Coronary artery (tissue), 2 donors: ENCODE results near the gene SERGEF.

Source experiments
- DNase-seq: peaks from one replicate; pipeline ENCODE4 v3.0.0-alpha.2; 2017; ENCODE audit warnings: low spot score
- H3K27ac ChIP-seq, 2 donors: fragments of 200-600 bp; sonication (generic); one replicate each; pipeline ENCODE4 v1.5.1; 2016 to 2019
- H3K4me3 ChIP-seq: fragments of 200-600 bp; sonication (generic); 2 replicates; pipeline ENCODE4 v1.5.1; 2016; ENCODE audit warnings: mild to moderate bottlenecking, moderate library complexity
- TF ChIP-seq, protein P1 (sequence below): fragments of 200-600 bp; sonication (generic); IDR thresholded peaks from one replicate; pipeline ENCODE4 v1.5.1; 2019; ENCODE audit warnings: antibody characterized with exemption

The SERGEF gene

DNA sequence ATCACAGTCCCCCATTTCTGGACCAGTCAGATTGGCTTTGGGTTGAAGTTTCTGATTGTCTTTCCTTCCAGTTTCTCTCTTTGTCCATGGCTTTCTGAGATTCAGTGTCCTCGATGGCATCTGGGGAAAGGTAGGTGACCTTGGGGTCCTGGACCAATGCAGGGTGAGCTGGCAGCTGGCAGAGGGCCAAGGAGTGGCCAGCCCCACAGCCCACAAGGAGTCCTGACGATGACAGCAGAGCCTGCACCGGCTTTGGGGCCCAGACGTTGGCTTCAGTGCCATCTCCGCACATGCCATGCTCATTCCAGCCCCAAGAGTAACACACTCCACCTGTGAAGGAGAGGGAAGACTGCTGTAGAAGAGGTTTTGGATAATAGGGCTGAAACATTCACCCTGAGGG lies 224.8 kb downstream of the SERGEF start:
- no peak for DNase-seq
- no peak overlapping the region for H3K4me3 ChIP-seq
- H3K27ac ChIP-seq, result no peak overlapping the region
- TF ChIP-seq, protein P1, sequence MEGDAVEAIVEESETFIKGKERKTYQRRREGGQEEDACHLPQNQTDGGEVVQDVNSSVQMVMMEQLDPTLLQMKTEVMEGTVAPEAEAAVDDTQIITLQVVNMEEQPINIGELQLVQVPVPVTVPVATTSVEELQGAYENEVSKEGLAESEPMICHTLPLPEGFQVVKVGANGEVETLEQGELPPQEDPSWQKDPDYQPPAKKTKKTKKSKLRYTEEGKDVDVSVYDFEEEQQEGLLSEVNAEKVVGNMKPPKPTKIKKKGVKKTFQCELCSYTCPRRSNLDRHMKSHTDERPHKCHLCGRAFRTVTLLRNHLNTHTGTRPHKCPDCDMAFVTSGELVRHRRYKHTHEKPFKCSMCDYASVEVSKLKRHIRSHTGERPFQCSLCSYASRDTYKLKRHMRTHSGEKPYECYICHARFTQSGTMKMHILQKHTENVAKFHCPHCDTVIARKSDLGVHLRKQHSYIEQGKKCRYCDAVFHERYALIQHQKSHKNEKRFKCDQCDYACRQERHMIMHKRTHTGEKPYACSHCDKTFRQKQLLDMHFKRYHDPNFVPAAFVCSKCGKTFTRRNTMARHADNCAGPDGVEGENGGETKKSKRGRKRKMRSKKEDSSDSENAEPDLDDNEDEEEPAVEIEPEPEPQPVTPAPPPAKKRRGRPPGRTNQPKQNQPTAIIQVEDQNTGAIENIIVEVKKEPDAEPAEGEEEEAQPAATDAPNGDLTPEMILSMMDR, result no peak

DNA sequence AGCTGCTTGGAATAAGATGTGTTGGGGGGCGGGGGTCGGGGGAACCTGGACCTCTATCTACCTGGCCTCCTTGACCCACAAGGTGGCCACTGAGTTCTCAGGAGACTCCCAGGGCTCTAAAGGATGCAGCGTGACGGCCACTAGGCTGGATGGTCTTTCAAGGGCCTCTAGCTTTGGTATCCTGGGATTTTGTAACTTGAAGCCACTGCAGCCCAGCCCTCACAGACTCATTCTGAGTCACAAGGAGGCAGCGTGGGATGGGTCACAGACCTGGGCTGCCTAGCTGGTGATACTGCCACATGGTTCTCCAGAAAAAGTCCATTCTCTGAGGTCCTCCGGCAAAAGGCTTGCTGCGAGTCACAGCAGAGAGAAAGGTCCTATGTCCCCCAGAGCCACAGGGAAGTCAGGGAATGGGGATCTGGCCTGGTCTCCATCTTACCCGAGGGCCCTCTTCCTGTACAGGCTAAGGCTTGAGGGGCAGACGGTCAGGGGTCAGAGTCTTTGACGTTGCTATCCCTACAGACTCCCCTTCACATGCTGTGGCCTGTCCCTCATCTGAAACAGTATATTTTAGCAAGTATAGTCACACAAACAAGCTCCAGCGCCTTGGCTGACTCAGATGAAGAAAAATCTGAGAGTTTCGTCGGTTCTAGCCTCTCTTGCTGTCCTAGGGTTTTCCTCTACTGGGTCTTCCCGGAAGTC lies 225.9 kb downstream of the SERGEF start:
- DNase-seq, result no peak
- no peak overlapping the region for H3K4me3 ChIP-seq
- no peak overlapping the region for H3K27ac ChIP-seq
- TF ChIP-seq, protein P1, result no peak

DNA sequence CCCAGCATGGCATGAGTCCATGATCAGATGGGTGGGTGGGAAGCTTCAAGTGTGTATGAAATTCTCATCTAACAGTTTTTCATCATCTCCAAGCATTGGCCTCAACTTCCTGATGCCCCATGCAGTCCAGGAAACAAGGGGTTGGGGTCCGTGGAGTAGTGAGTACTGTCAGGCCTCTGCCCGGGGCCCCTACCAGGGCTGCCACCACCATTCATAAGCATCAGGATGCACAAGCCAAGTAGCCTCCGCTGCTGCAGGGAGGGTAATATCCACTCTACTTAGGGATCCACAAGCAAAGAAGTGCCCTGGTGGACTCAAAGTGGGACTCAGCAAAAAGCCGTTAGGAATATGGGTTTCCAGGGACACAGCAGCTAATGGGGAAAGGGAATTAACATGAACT lies 229.0 kb downstream of the SERGEF start:
- DNase-seq, result no peak
- TF ChIP-seq, protein P1, result no peak
- H3K4me3 ChIP-seq, result no peak overlapping the region
- no peak overlapping the region for H3K27ac ChIP-seq

DNA sequence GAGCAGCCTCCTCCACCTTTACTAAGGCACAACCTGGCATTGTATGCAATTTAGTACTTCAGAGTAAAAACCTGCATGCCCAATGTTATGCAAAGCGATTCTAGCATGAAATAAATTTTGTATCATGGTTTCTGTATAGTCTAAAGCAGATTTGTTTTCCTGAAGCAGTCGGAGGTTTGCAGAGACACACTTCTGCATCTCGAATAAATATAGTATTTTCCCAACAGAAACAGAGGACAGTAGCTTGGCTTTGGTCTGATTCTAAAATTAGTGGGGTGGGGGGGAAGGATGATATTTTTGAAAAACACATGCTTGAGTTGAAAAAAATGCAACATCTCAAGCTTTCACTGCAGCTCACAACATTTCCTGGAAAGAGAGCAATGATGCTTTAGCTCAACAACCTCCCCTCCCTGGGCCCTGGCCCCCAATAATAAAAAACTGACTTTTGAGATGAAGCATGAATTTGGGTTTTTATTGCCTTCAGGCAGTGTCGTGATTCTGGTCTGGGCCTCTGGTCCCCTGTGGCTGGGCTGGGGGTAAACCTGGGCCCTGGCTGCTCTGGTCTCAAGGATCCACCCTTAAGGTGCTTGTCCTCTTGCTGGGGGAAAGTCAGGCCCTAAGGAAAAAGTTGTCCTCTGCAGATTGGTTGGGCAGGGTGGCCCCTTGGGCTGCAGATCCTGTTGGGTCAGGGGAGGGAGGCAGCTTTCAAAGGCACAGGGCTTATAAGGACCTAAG lies 230.1 kb downstream of the SERGEF start:
- H3K4me3 ChIP-seq, result no peak overlapping the region
- no peak for DNase-seq
- no peak overlapping the region for H3K27ac ChIP-seq
- TF ChIP-seq, protein P1, result no peak

DNA sequence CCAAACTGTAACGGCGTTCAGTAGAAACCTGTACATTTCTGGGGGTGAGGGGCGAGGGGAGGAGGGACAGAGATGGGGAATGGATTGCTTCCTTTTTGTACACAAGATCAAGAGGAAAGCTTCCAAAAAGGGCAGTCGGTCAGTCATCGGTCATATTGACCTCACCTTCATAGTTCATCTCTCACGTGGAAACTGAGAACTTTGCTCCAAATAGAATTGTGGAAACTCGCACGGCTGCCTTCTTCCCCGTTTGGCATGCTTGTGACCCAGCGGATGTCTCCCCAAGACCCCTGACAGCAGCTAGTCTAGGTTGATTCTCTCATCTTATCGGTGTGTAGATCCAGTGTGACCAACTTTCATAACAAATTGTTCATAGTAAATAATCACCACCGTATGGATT lies 230.7 kb downstream of the SERGEF start:
- DNase-seq, result no peak

DNA sequence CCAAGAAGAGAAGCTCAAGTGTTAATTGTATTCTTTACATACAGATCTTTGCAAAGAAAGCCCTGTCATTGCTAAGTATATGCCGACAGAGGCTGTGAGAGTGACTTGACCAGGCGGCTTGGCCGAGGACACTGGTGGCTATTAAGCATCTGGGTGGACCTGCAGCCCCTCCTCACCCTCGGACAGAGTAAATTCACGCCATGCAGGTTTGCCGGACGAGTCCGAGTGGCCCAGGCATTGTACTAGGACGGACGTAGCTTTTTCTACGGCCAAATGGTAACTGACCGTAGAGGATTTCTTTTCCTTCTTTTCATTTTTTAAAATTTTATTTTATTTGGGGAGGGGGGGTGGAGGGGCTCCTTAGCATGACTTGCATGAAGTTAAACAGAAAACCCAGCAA lies 231.2 kb downstream of the SERGEF start:
- Histone ChIP-seq H3K4me3 (no peak overlapping the region), H3K27ac (no peak overlapping the region)
- TF ChIP-seq, protein P1, result no peak
- DNase-seq, result no peak

More for the DNA sequence above, 230.7 kb downstream of the SERGEF start:
- TF ChIP-seq, protein P1, result no peak
- Histone ChIP-seq H3K4me3 (no peak overlapping the region), H3K27ac (no peak overlapping the region)

DNA sequence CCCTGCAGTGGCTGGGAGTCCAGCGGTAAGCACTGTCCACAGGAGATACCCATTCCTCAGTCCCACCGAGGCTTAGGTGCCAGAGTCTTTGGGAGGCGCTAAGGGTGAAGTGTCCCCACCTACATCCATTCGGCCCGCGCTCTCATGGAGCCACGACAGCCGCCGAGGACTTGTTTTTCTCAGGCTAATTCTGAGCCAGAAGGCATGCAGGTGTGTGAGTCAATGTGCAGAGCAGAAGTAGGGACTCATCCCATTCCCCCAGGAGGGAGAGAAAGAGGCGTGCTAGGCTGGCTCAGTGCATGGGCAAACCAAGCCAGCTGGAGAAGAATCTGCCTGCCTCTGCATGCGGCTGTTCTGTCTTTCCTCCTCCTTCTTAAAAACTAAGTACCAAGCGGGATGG lies 231.6 kb downstream of the SERGEF start:
- H3K27ac ChIP-seq, result no peak overlapping the region
- no peak for DNase-seq
- H3K4me3 ChIP-seq, result no peak overlapping the region
- TF ChIP-seq, protein P1, result no peak
